ENCODE measurements around the gene GNB1.

GRCh38 chr1:1806890-1807289 lies 84.0 kb downstream of the GNB1 start:
- TF ChIP-seq EP300 (IDR thresholded peaks at IDR 0.05; ENCODE audit: borderline replicate concordance): no peak
- TF ChIP-seq REST (IDR thresholded peaks at IDR 0.05; ENCODE audit: low read depth): no peak
- no peak for TF ChIP-seq MAX (IDR thresholded peaks at IDR 0.05)
- TF ChIP-seq FOXM1 (IDR thresholded peaks at IDR 0.05; ENCODE audit: borderline replicate concordance, low read depth): no peak
- no peak for TF ChIP-seq RAD21 (IDR thresholded peaks at IDR 0.05; ENCODE audit: low read depth)
- no peak for TF ChIP-seq TAF1 (IDR thresholded peaks at IDR 0.05; ENCODE audit: low read depth)
- TF ChIP-seq EGR1 (IDR thresholded peaks at IDR 0.05): no peak
